WTC11 (cell line): Measurements from ENCODE around the gene KCNK15. TPM values are rescaled to one million over a fixed set of nuclear protein-coding genes. Genes with fewer than 3 reads are reported as not detected.

Experiments used
- ATAC-seq: fragments of 200-7000 bp; cut with Tn5 transposase; 2 replicates; pipeline ENCODE4 v1.10.0; 2021; ENCODE audit warnings: mild to moderate bottlenecking, moderate library complexity
- CTCF ChIA-PET: fragments of 300-600 bp; sonication (Branson Sonifier 250); formaldehyde crosslinking; loops from one replicate; lab custom pipeline; 2021; ENCODE audit warnings: antibody characterized with exemption; lab: Charles Lee
- POLR2A ChIA-PET: fragments of 350-600 bp; sonication (Branson Sonifier 250); formaldehyde crosslinking; loops from one replicate; lab custom pipeline; 2021; ENCODE audit warnings: antibody characterized with exemption; lab: Charles Lee
- DNase-seq: peaks from one replicate; pipeline ENCODE4 v3.0.0; 2021; ENCODE audit warnings: low spot score
- H3K27ac Mint-ChIP-seq: 2 replicates; pipeline ENCODE4 v1.8.0; 2021; ENCODE audit warnings: mixed read lengths
- H3K27me3 Mint-ChIP-seq: 2 replicates; pipeline ENCODE4 v1.8.0; 2021; ENCODE audit warnings: low read depth, mild to moderate bottlenecking, moderate library complexity, mixed read lengths
- H3K36me3 Mint-ChIP-seq: 2 replicates; pipeline ENCODE4 v1.8.0; 2021; ENCODE audit warnings: mixed read lengths
- H3K4me1 Mint-ChIP-seq: 2 replicates; pipeline ENCODE4 v1.8.0; 2022; ENCODE audit warnings: mixed read lengths
- H3K4me3 Mint-ChIP-seq: 2 replicates; pipeline ENCODE4 v1.8.0; 2021; ENCODE audit warnings: mild to moderate bottlenecking, moderate library complexity, mixed read lengths
- H3K9me3 Mint-ChIP-seq: 2 replicates; pipeline ENCODE4 v1.8.0; 2021; ENCODE audit warnings: mixed read lengths
- ESRRA ChIP-seq: sonication (generic); formaldehyde crosslinking; IDR thresholded peaks from 2 replicates; pipeline ENCODE4 v1.8.1; 2022; ENCODE audit warnings: mild to moderate bottlenecking, missing genetic modification reagents, borderline replicate concordance
- FOXK1 ChIP-seq: sonication (generic); formaldehyde crosslinking; IDR thresholded peaks from 2 replicates; pipeline ENCODE4 v1.8.0; 2022; ENCODE audit warnings: mild to moderate bottlenecking, moderate library complexity, missing genetic modification reagents
- GTF2I ChIP-seq: fragments of 250-450 bp; sonication (Bioruptor Pico); conservative IDR thresholded peaks from 2 replicates; pipeline ENCODE4 v1.4.0; 2021; ENCODE audit warnings: mild to moderate bottlenecking
- OVOL2 ChIP-seq: fragments of 250-450 bp; sonication (Bioruptor Pico); IDR thresholded peaks from 2 replicates; pipeline ENCODE4 v1.9.0; 2021; ENCODE audit warnings: mild to moderate bottlenecking, borderline replicate concordance
- SMAD3 ChIP-seq: sonication (generic); formaldehyde crosslinking; IDR thresholded peaks from 2 replicates; pipeline ENCODE4 v1.8.0; 2022; ENCODE audit warnings: missing genetic modification reagents, mild to moderate bottlenecking, borderline replicate concordance
- TEAD1 ChIP-seq: sonication (generic); formaldehyde crosslinking; IDR thresholded peaks from 2 replicates; pipeline ENCODE4 v1.8.0; 2022; ENCODE audit warnings: mild to moderate bottlenecking, missing genetic modification reagents
- TP53 ChIP-seq: sonication (generic); formaldehyde crosslinking; IDR thresholded peaks from 2 replicates; pipeline ENCODE4 v1.8.1; 2023; ENCODE audit warnings: mild to moderate bottlenecking, missing genetic modification reagents
- ZNF121 ChIP-seq: sonication (generic); formaldehyde crosslinking; IDR thresholded peaks from 2 replicates; pipeline ENCODE4 v1.8.0; 2023; ENCODE audit warnings: missing genetic modification reagents
- ZNF232 ChIP-seq: sonication (generic); formaldehyde crosslinking; IDR thresholded peaks from 2 replicates; pipeline ENCODE4 v1.8.0; 2022; ENCODE audit warnings: mild to moderate bottlenecking, missing genetic modification reagents
- ZNF396 ChIP-seq: fragments of 250-450 bp; sonication (Bioruptor Pico); IDR thresholded peaks from 2 replicates; pipeline ENCODE4 v1.8.0; 2021; ENCODE audit warnings: mild to moderate bottlenecking, moderate library complexity, borderline replicate concordance
- ZNF671 ChIP-seq: fragments of 250-450 bp; sonication (Bioruptor Pico); IDR thresholded peaks from 2 replicates; pipeline ENCODE4 v1.8.0; 2021; ENCODE audit warnings: mild to moderate bottlenecking
- total RNA-seq: library from RNA; stranded (reverse); gene quantifications from 3 replicates; pipeline ENCODE4 v1.2.3, GENCODE V29; 2021
- TF ChIP-seq, protein P1 (sequence below): fragments of 250-450 bp; sonication (Bioruptor Pico); IDR thresholded peaks from 2 replicates; pipeline ENCODE4 v1.9.0; 2021; ENCODE audit warnings: mild to moderate bottlenecking
- TF ChIP-seq, protein P2 (sequence below): sonication (generic); formaldehyde crosslinking; IDR thresholded peaks from 2 replicates; pipeline ENCODE4 v1.8.1; 2022; ENCODE audit warnings: missing genetic modification reagents, borderline replicate concordance
- TF ChIP-seq, protein P3 (sequence below): sonication (generic); formaldehyde crosslinking; IDR thresholded peaks from 2 replicates; pipeline ENCODE4 v1.8.1; 2023; ENCODE audit warnings: mild to moderate bottlenecking, missing genetic modification reagents

KCNK15 gene
- total RNA-seq, 1 experiment from 2014 or later, result 0.24 TPM

DNA sequence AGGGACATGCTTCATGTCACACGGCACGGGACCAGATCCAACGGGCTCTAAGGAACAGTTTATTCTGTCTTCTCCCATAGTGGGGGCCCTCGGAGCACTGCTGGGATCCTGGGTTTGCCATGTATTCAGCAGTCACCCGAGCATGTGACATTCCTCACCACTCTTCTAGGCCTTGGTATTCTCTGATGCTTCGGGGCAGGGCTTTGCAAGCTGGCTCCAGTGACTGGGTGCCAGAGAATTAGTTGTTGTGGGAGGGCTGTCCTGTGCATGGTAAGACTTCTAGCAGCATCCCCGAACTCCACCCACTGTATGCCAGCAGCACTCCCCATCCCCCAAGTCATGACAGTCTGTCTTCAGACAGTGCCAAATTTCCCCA lies 25.1 kb upstream of the KCNK15 start:
- Mint-ChIP-seq H3K9me3 (no peaks in the 10 kb centered on the region), H3K4me1 (no peaks in the 10 kb centered on the region)
- ATAC-seq, result no peak; the same call in 1 of the 2 replicates
- TF ChIP-seq ESRRA (CRISPR knock-in tag) (no peak), TEAD1 (CRISPR knock-in tag) (no peak), GTF2I (CRISPR knock-in tag) (no peak), ZNF232 (CRISPR knock-in tag) (no peak), ZNF671 (no peak)
- TF ChIP-seq, all 79 proteins: peak for 0
- Mint-ChIP-seq H3K4me3 (no peak overlapping the region), H3K27ac (no peak overlapping the region), H3K27me3 (no peaks in the 10 kb centered on the region), H3K36me3 (no peaks in the 10 kb centered on the region)
- no peak for DNase-seq
- CTCF ChIA-PET, result interaction anchor here (1.0 kb wide), 1 partner anchor 78 kb away, joined by 3 read pairs; no protein-coding TSS in a partner anchor
- POLR2A ChIA-PET, result no interaction called here

DNA sequence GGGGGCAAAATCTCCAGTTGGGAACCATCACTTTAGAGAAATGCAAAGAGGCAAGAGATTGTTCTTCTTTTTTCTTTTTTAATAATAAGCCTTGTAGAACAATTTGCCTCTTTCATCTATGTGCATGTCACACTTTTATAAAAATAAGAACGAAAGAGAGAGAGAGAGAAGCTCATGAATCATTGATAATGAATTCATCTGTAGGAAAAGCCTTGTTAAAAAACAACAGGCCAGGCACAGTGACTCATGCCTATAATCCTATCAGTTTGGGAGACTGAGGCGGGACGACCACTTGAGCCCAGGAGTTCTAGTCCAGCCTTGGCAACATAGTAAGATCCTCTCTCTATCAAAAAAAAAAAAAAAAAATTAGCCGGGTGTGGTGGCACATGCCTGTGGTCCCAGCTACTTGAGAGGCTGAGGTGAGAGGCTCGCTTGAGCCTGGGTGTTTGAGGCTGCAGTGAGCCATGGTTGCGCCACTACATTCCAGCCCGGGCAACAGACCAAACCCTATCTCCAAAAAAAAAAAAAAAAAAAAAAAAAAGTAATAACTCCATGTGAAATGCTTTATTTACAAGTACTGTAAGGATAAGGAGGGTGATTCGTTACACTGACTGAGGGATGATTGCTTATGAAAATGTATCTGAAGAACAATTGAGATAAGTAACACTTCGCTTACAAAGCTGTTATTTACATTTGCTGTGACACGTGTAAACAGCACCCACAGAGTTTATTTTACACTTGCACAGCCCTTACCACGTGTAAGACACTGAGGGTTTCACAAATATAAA lies 24.5 kb upstream of the KCNK15 start:
- Mint-ChIP-seq H3K27ac (no peak overlapping the region), H3K9me3 (no peaks in the 10 kb centered on the region), H3K4me1 (no peaks in the 10 kb centered on the region), H3K36me3 (no peaks in the 10 kb centered on the region)
- no peak for TF ChIP-seq OVOL2 (CRISPR knock-in tag)
- no peak for TF ChIP-seq ZNF396 (CRISPR knock-in tag)
- TF ChIP-seq, all 79 proteins: peak for 0
- ChIA-PET POLR2A (interaction anchor here (0.6 kb wide), 1 partner anchor 35 kb away, joined by 3 read pairs; no protein-coding TSS in a partner anchor), CTCF (interaction anchor here (0.5 to 1.0 kb wide), 4 partner anchors 37 to 341 kb away, joined by 3 read pairs; no protein-coding TSS in a partner anchor)
- ATAC-seq (no peak), DNase-seq (no peak)
- Mint-ChIP-seq H3K27me3 (no peaks in the 10 kb centered on the region), H3K4me3 (no peak overlapping the region)

DNA sequence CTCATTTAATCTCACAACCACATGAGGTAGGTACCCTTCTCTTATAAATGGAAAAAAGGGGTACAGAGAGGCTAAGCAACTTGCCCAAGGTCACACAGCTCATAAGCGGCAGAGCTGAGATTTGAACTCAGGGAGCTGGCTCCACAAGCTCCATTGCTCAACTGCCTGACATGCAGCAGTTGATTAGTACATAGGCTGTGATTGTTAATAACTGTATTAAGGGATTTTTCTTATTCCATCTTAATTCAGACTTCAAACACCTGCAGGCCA lies 23.9 kb upstream of the KCNK15 start:
- TF ChIP-seq FOXK1 (CRISPR knock-in tag), result no peak
- TF ChIP-seq, all 79 proteins: peak for 0
- no peaks in the 10 kb centered on the region for H3K36me3 Mint-ChIP-seq
- H3K4me3 Mint-ChIP-seq, result no peak overlapping the region
- POLR2A ChIA-PET, result interaction anchor here (0.6 kb wide), 1 partner anchor 35 kb away, joined by 3 read pairs; no protein-coding TSS in a partner anchor
- DNase-seq (no peak), ATAC-seq (no peak)
- no peaks in the 10 kb centered on the region for H3K9me3 Mint-ChIP-seq
- H3K27ac Mint-ChIP-seq, result no peak overlapping the region
- H3K27me3 Mint-ChIP-seq, result no peaks in the 10 kb centered on the region
- CTCF ChIA-PET, result interaction anchor here (0.7 to 1.0 kb wide), 2 partner anchors 38 to 221 kb away, joined by 3 read pairs; no protein-coding TSS in a partner anchor
- peaks cover 4% of the 10 kb centered on the region for H3K4me1 Mint-ChIP-seq

DNA sequence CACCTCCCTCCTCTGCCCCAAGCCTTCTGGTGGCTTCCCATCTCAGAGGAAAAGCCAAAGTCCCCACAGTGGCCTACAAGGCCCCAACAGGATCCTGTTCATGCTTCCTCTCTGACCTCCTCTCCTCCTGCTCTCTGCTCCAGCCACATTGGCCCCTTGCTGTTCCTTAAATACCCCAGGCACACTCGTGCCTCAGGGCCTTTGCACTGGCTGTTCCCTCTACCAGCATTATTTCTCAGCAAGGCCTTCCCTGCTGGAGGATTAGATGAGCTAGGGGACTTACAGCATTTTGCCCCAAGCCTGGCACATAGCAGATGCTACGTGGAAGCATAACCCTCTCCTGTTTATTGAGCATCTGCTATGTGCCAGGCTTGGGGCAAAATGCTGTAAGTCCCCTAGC lies 22.7 kb upstream of the KCNK15 start:
- DNase-seq, result no peak
- H3K4me3 Mint-ChIP-seq, result no peak overlapping the region
- CTCF ChIA-PET, result interaction anchor here (1.1 to 2.7 kb wide), 3 partner anchors 8 to 38 kb away, joined by 4 to 23 read pairs (median 6); partner anchors contain the start of gene CCN5
- H3K9me3 Mint-ChIP-seq, result no peaks in the 10 kb centered on the region
- no peaks in the 10 kb centered on the region for H3K27me3 Mint-ChIP-seq
- POLR2A ChIA-PET, result no interaction called here
- TF ChIP-seq, protein P1, sequence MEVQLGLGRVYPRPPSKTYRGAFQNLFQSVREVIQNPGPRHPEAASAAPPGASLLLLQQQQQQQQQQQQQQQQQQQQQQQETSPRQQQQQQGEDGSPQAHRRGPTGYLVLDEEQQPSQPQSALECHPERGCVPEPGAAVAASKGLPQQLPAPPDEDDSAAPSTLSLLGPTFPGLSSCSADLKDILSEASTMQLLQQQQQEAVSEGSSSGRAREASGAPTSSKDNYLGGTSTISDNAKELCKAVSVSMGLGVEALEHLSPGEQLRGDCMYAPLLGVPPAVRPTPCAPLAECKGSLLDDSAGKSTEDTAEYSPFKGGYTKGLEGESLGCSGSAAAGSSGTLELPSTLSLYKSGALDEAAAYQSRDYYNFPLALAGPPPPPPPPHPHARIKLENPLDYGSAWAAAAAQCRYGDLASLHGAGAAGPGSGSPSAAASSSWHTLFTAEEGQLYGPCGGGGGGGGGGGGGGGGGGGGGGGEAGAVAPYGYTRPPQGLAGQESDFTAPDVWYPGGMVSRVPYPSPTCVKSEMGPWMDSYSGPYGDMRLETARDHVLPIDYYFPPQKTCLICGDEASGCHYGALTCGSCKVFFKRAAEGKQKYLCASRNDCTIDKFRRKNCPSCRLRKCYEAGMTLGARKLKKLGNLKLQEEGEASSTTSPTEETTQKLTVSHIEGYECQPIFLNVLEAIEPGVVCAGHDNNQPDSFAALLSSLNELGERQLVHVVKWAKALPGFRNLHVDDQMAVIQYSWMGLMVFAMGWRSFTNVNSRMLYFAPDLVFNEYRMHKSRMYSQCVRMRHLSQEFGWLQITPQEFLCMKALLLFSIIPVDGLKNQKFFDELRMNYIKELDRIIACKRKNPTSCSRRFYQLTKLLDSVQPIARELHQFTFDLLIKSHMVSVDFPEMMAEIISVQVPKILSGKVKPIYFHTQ, result no peak
- TF ChIP-seq, all 79 proteins: peak for 0
- Mint-ChIP-seq H3K27ac (no peak overlapping the region), H3K36me3 (no peaks in the 10 kb centered on the region), H3K4me1 (peaks cover 14% of the 10 kb centered on the region)
- no peak for ATAC-seq

DNA sequence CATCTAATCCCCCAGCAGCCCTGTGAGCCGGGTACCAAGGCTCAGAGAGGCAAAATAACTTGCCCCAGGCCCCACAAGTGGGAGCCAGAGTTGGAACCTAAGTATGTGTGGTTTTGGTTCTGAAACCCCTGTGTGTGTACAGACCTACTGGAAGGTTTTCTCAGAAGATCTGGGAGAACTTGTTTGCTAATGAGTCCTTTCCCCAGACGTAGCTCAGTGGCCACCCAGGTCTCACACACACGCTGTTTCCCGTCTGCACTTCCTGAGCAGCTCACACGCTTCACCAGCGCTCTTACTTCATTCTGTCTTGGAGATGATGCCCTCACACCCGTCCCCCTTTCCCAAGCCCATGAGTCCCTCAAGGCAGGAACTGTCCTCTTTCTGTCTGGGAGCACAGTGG lies 22.3 kb upstream of the KCNK15 start:
- CTCF ChIA-PET, result interaction anchor here (1.1 to 2.7 kb wide), 3 partner anchors 8 to 39 kb away, joined by 4 to 23 read pairs (median 6); partner anchors contain the start of gene CCN5
- Mint-ChIP-seq H3K27me3 (no peaks in the 10 kb centered on the region), H3K9me3 (no peaks in the 10 kb centered on the region), H3K4me1 (peaks cover 16% of the 10 kb centered on the region), H3K4me3 (no peak overlapping the region), H3K27ac (peak overlapping the region; percentile 69), H3K36me3 (no peaks in the 10 kb centered on the region)
- DNase-seq, result no peak
- TF ChIP-seq SMAD3 (CRISPR knock-in tag) (no peak), ZNF121 (no peak), TP53 (CRISPR knock-in tag) (no peak)
- TF ChIP-seq, protein P2, sequence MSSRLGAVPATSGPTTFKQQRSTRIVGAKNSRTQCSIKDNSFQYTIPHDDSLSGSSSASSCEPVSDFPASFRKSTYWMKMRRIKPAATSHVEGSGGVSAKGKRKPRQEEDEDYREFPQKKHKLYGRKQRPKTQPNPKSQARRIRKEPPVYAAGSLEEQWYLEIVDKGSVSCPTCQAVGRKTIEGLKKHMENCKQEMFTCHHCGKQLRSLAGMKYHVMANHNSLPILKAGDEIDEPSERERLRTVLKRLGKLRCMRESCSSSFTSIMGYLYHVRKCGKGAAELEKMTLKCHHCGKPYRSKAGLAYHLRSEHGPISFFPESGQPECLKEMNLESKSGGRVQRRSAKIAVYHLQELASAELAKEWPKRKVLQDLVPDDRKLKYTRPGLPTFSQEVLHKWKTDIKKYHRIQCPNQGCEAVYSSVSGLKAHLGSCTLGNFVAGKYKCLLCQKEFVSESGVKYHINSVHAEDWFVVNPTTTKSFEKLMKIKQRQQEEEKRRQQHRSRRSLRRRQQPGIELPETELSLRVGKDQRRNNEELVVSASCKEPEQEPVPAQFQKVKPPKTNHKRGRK, result no peak
- TF ChIP-seq, protein P3, sequence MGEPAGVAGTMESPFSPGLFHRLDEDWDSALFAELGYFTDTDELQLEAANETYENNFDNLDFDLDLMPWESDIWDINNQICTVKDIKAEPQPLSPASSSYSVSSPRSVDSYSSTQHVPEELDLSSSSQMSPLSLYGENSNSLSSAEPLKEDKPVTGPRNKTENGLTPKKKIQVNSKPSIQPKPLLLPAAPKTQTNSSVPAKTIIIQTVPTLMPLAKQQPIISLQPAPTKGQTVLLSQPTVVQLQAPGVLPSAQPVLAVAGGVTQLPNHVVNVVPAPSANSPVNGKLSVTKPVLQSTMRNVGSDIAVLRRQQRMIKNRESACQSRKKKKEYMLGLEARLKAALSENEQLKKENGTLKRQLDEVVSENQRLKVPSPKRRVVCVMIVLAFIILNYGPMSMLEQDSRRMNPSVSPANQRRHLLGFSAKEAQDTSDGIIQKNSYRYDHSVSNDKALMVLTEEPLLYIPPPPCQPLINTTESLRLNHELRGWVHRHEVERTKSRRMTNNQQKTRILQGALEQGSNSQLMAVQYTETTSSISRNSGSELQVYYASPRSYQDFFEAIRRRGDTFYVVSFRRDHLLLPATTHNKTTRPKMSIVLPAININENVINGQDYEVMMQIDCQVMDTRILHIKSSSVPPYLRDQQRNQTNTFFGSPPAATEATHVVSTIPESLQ (CRISPR knock-in tag), result no peak
- POLR2A ChIA-PET, result no interaction called here
- ATAC-seq, result no peak
